Liver (tissue), 9 donors: ENCODE results near the gene SLC5A5. TPM values are rescaled to one million over a fixed set of nuclear protein-coding genes. Genes with fewer than 3 reads are reported as not detected.

Experiments
- DNase-seq: peaks from one replicate; pipeline ENCODE4 v3.0.0-alpha.2; 2017; ENCODE audit warnings: low spot score
- H3K27ac ChIP-seq, 2 donors: one replicate each; pipeline ENCODE4 v1.7.0; 2013; ENCODE audit warnings: inconsistent platforms in 2 of 2, low read length in 2 of 2, control low read depth in 1 of 2, low read depth in 1 of 2, mild to moderate bottlenecking in 1 of 2
- H3K27me3 ChIP-seq, 4 donors: one replicate each; pipeline versions ENCODE4 v1.6.1 to v1.7.0; 2013; ENCODE audit warnings: low read length in 3 of 4, inconsistent platforms in 1 of 4, mild to moderate bottlenecking in 1 of 4, moderate library complexity in 1 of 4; ENCODE audit not compliant: control insufficient read depth in 4 of 4, insufficient read depth in 4 of 4
- H3K36me3 ChIP-seq, 4 donors: one replicate each; pipeline versions ENCODE4 v1.6.1 to v1.7.0; 2013; ENCODE audit warnings: low read length in 3 of 4, mild to moderate bottlenecking in 3 of 4, low read depth in 1 of 4, moderate library complexity in 1 of 4; ENCODE audit not compliant: control insufficient read depth in 4 of 4, insufficient read depth in 3 of 4
- H3K4me1 ChIP-seq, 4 donors: one replicate each; pipeline versions ENCODE4 v1.6.1 to v1.7.0; 2013; ENCODE audit warnings: low read length in 3 of 4, mild to moderate bottlenecking in 3 of 4, moderate library complexity in 1 of 4; ENCODE audit not compliant: control insufficient read depth in 4 of 4, insufficient read depth in 4 of 4
- H3K4me3 ChIP-seq, 3 donors: one replicate each; pipeline versions ENCODE4 v1.6.1 to v1.7.0; 2013; ENCODE audit warnings: low read length in 3 of 3, control low read depth in 1 of 3, low read depth in 1 of 3, mild to moderate bottlenecking in 1 of 3
- H3K9ac ChIP-seq, 2 donors: one replicate each; pipeline ENCODE4 v1.7.0; 2013; ENCODE audit warnings: low read length in 2 of 2, mild to moderate bottlenecking in 2 of 2, moderate library complexity in 2 of 2, control low read depth in 1 of 2, low read depth in 1 of 2
- H3K9me3 ChIP-seq, 4 donors: one replicate each; pipeline versions ENCODE4 v1.6.1 to v1.7.0; 2013; ENCODE audit warnings: low read length in 3 of 4; ENCODE audit not compliant: control insufficient read depth in 4 of 4
- ATF3 ChIP-seq: IDR thresholded peaks from 2 replicates; pipeline ENCODE4 v1.6.1; 2016; ENCODE audit warnings: antibody characterized with exemption
- FOXA1 ChIP-seq: IDR thresholded peaks from 2 replicates; pipeline ENCODE4 v1.6.1; 2016; ENCODE audit warnings: antibody characterized with exemption
- FOXA2 ChIP-seq: IDR thresholded peaks from 2 replicates; pipeline ENCODE4 v1.6.1; 2016; ENCODE audit warnings: antibody characterized with exemption
- GABPA ChIP-seq, 2 donors: IDR thresholded peaks in 1 of 2; conservative IDR thresholded peaks in 1 of 2; 2 replicates each; pipeline ENCODE4 v1.6.1; 2016; ENCODE audit warnings: antibody characterized with exemption in 2 of 2, mild to moderate bottlenecking in 1 of 2, moderate library complexity in 1 of 2
- HNF4A ChIP-seq, 2 donors: conservative IDR thresholded peaks; 2 replicates each; pipeline ENCODE4 v1.6.1; 2016; ENCODE audit warnings: antibody characterized with exemption in 2 of 2, mild to moderate bottlenecking in 2 of 2
- HNF4G ChIP-seq: IDR thresholded peaks from 2 replicates; pipeline ENCODE4 v1.6.1; 2016; ENCODE audit warnings: antibody characterized with exemption
- JUND ChIP-seq, 2 donors: IDR thresholded peaks; 2 replicates each; pipeline ENCODE4 v1.6.1; 2016; ENCODE audit warnings: antibody characterized with exemption in 2 of 2
- MAX ChIP-seq: IDR thresholded peaks from 2 replicates; pipeline ENCODE4 v1.6.1; 2016; ENCODE audit warnings: antibody characterized with exemption
- NR2F2 ChIP-seq: IDR thresholded peaks from 2 replicates; pipeline ENCODE4 v1.6.1; 2016; ENCODE audit warnings: antibody characterized with exemption
- RAD21 ChIP-seq, 2 donors: IDR thresholded peaks; 2 replicates each; pipeline ENCODE4 v1.6.1; 2016; ENCODE audit warnings: antibody characterized with exemption in 2 of 2, mild to moderate bottlenecking in 2 of 2
- RXRA ChIP-seq, 2 donors: IDR thresholded peaks; 2 replicates each; pipeline ENCODE4 v1.6.1; 2017 to 2018; ENCODE audit warnings: antibody characterized with exemption in 2 of 2, mild to moderate bottlenecking in 1 of 2
- SP1 ChIP-seq: IDR thresholded peaks from 2 replicates; pipeline ENCODE4 v1.6.1; 2018; ENCODE audit warnings: antibody characterized with exemption, mild to moderate bottlenecking
- TAF1 ChIP-seq: conservative IDR thresholded peaks from 2 replicates; pipeline ENCODE4 v1.6.1; 2016; ENCODE audit warnings: antibody characterized with exemption, mild to moderate bottlenecking
- YY1 ChIP-seq: IDR thresholded peaks from 2 replicates; pipeline ENCODE4 v1.6.1; 2016; ENCODE audit warnings: antibody characterized with exemption, mild to moderate bottlenecking
- WGBS: extraction: QIAGEN DNeasy Blood & Tissue Kit; methylation state at CpG from one replicate; pipeline ENCODE4 v1.1.7; 2013; 5-methylcytosine and 5-hydroxymethylcytosine counted together
- polyA plus RNA-seq, 2 donors: library from polyadenylated mRNA; stranded (reverse) in 1 of 2; unstranded in 1 of 2; fragments of 200-250 nt in 1 of 2; fragments of >200 nt in 1 of 2; fragmentation: Nextera tagmentation in 1 of 2; extraction: Ambion mirVana in 1 of 2; gene quantifications; one replicate each; pipeline versions ENCODE4 v1.2.1 to v1.2.3, GENCODE V29; 2013 to 2015
- total RNA-seq, 2 donors: library from RNA; depleted of rRNA; stranded (reverse); fragments of >200 nt; gene quantifications; one replicate each; pipeline ENCODE4 v1.2.3, GENCODE V29; 2014
- TF ChIP-seq, protein P1 (sequence below): IDR thresholded peaks from 2 replicates; pipeline ENCODE4 v1.6.1; 2016; ENCODE audit warnings: antibody characterized with exemption
- TF ChIP-seq, protein P2 (sequence below): IDR thresholded peaks from 2 replicates; pipeline ENCODE4 v1.6.1; 2016; ENCODE audit warnings: antibody characterized with exemption, mild to moderate bottlenecking
- TF ChIP-seq, protein P3 (sequence below): fragments of 150-350 bp; IDR thresholded peaks from 2 replicates; pipeline ENCODE4 v1.5.1; 2017; ENCODE audit warnings: improper control_type of control experiment, low read depth, low read length; ENCODE audit not compliant: missing input control
- donor health status: healthy.
- donor health status: healthy.
- donor health status: healthy.
- donor health status: healthy.
- donor health status: healthy.

The SLC5A5 gene
- under 1 TPM in 1 of 2 donors, not detected in 1; 0.09 TPM for total RNA-seq
- not detected for polyA plus RNA-seq

DNA sequence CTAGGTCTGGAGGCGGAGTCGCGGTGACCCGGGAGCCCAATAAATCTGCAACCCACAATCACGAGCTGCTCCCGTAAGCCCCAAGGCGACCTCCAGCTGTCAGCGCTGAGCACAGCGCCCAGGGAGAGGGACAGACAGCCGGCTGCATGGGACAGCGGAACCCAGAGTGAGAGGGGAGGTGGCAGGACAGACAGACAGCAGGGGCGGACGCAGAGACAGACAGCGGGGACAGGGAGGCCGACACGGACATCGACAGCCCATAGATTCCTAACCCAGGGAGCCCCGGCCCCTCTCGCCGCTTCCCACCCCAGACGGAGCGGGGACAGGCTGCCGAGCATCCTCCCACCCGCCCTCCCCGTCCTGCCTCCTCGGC is at the start of gene SLC5A5:
SLC5A5 (plus strand) TSS at position 68 of the 373 bp plus-strand sequence. CDS start 375 bp downstream, outside the sequence.
- H3K9ac ChIP-seq: no peak within 1 kb of the TSS
- H3K27me3 ChIP-seq: peaks cover 5 to 11% (median 7%) of the 10 kb centered on the region in 4 donors
- peak within 1 kb of the TSS in 1 of 3 donors; percentile 15 for H3K4me3 ChIP-seq
- no peak for TF ChIP-seq NR2F2
- no peak for TF ChIP-seq FOXA2
- TF ChIP-seq, protein P1, sequence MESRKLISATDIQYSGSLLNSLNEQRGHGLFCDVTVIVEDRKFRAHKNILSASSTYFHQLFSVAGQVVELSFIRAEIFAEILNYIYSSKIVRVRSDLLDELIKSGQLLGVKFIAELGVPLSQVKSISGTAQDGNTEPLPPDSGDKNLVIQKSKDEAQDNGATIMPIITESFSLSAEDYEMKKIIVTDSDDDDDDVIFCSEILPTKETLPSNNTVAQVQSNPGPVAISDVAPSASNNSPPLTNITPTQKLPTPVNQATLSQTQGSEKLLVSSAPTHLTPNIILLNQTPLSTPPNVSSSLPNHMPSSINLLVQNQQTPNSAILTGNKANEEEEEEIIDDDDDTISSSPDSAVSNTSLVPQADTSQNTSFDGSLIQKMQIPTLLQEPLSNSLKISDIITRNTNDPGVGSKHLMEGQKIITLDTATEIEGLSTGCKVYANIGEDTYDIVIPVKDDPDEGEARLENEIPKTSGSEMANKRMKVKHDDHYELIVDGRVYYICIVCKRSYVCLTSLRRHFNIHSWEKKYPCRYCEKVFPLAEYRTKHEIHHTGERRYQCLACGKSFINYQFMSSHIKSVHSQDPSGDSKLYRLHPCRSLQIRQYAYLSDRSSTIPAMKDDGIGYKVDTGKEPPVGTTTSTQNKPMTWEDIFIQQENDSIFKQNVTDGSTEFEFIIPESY: no peak
- TF ChIP-seq MAX: no peak
- no peak for TF ChIP-seq RXRA (IDR thresholded peaks at IDR 0.05)
- no peak for TF ChIP-seq HNF4G
- TF ChIP-seq, protein P2, sequence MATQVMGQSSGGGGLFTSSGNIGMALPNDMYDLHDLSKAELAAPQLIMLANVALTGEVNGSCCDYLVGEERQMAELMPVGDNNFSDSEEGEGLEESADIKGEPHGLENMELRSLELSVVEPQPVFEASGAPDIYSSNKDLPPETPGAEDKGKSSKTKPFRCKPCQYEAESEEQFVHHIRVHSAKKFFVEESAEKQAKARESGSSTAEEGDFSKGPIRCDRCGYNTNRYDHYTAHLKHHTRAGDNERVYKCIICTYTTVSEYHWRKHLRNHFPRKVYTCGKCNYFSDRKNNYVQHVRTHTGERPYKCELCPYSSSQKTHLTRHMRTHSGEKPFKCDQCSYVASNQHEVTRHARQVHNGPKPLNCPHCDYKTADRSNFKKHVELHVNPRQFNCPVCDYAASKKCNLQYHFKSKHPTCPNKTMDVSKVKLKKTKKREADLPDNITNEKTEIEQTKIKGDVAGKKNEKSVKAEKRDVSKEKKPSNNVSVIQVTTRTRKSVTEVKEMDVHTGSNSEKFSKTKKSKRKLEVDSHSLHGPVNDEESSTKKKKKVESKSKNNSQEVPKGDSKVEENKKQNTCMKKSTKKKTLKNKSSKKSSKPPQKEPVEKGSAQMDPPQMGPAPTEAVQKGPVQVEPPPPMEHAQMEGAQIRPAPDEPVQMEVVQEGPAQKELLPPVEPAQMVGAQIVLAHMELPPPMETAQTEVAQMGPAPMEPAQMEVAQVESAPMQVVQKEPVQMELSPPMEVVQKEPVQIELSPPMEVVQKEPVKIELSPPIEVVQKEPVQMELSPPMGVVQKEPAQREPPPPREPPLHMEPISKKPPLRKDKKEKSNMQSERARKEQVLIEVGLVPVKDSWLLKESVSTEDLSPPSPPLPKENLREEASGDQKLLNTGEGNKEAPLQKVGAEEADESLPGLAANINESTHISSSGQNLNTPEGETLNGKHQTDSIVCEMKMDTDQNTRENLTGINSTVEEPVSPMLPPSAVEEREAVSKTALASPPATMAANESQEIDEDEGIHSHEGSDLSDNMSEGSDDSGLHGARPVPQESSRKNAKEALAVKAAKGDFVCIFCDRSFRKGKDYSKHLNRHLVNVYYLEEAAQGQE: no peak
- no peak for TF ChIP-seq HNF4A (conservative IDR thresholded peaks at IDR 0.05)
- no peak for TF ChIP-seq TAF1
- TF ChIP-seq, protein P3, sequence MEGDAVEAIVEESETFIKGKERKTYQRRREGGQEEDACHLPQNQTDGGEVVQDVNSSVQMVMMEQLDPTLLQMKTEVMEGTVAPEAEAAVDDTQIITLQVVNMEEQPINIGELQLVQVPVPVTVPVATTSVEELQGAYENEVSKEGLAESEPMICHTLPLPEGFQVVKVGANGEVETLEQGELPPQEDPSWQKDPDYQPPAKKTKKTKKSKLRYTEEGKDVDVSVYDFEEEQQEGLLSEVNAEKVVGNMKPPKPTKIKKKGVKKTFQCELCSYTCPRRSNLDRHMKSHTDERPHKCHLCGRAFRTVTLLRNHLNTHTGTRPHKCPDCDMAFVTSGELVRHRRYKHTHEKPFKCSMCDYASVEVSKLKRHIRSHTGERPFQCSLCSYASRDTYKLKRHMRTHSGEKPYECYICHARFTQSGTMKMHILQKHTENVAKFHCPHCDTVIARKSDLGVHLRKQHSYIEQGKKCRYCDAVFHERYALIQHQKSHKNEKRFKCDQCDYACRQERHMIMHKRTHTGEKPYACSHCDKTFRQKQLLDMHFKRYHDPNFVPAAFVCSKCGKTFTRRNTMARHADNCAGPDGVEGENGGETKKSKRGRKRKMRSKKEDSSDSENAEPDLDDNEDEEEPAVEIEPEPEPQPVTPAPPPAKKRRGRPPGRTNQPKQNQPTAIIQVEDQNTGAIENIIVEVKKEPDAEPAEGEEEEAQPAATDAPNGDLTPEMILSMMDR: no peak
- TF ChIP-seq RAD21 (IDR thresholded peaks at IDR 0.05): no peak
- TF ChIP-seq ATF3: no peak
- TF ChIP-seq GABPA (IDR thresholded peaks at IDR 0.05 in 1 of 2, conservative IDR thresholded peaks at IDR 0.05 in 1 of 2): no peak
- no peak for TF ChIP-seq FOXA1
- TF ChIP-seq JUND (IDR thresholded peaks at IDR 0.05): no peak
- TF ChIP-seq YY1: no peak
- no peak within 1 kb of the TSS for H3K27ac ChIP-seq
- peaks cover 0 to 2% (median 0%) of the 10 kb centered on the region in 4 donors for H3K4me1 ChIP-seq
- WGBS: 8% methylated on average over 26 of the region's 26 CpGs
- no peak for DNase-seq
- no peaks in the 10 kb centered on the region for H3K9me3 ChIP-seq
- no peaks in the 10 kb centered on the region for H3K36me3 ChIP-seq

DNA sequence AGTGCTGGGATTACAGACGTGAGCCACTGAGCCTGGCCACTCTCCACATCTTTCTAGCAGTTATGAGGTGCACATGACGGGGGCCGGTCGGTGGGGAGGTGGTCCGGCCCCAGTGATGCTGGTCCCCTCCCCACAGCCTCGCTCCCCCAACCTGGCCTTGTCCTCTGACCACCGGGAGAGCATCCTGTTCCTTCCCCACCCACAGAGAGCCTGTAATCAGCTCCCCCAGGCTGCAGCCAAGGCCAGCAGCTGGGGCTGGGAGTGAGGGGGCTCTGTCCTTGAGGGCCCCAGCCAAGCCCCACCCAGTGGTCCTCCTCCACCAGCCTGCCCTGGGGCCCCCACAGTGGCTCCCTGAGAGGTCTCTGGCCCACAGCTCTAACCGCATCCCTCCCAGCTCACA is 47.4 kb upstream of the SLC5A5 start:
- no peak for DNase-seq

More for the DNA sequence above, 47.4 kb upstream of the SLC5A5 start:
- H3K9ac ChIP-seq: no peak overlapping the region
- TF ChIP-seq JUND (IDR thresholded peaks at IDR 0.05) (no peak), RXRA (IDR thresholded peaks at IDR 0.05) (no peak), HNF4G (no peak), SP1 (no peak), NR2F2 (no peak), HNF4A (conservative IDR thresholded peaks at IDR 0.05) (no peak), GABPA (IDR thresholded peaks at IDR 0.05 in 1 of 2, conservative IDR thresholded peaks at IDR 0.05 in 1 of 2) (no peak)
- TF ChIP-seq, protein P1: no peak
- H3K36me3 ChIP-seq: no peaks in the 10 kb centered on the region
- no peaks in the 10 kb centered on the region for H3K9me3 ChIP-seq
- no peak overlapping the region for H3K4me3 ChIP-seq
- H3K4me1 ChIP-seq: no peaks in the 10 kb centered on the region
- no peak overlapping the region for H3K27ac ChIP-seq
- H3K27me3 ChIP-seq: peaks cover 0 to 3% (median 0%) of the 10 kb centered on the region in 4 donors
- WGBS: 62% methylated on average over 8 of the region's 8 CpGs
